Measurements from ENCODE around the gene DBP.

DNA sequence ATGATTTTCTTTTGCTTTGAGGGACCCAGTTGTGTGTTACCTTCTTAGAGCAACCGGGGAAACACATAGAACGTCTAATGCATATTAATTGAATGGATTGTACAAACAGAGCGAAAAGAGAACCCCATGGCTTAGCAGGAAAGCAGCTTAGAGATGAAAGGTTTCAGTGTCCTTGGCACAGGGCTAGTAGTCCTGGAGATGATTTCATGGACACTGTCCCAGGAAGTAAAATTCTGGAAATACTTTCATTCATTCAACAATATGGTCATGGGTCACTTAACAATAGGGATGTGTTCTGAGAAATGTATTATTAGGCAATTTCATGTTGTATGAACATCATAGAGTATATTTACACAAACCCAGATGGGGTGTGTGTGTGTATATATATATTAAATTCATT lies 48.9 kb upstream of the DBP start:
- TF ChIP-seq, protein P1, sequence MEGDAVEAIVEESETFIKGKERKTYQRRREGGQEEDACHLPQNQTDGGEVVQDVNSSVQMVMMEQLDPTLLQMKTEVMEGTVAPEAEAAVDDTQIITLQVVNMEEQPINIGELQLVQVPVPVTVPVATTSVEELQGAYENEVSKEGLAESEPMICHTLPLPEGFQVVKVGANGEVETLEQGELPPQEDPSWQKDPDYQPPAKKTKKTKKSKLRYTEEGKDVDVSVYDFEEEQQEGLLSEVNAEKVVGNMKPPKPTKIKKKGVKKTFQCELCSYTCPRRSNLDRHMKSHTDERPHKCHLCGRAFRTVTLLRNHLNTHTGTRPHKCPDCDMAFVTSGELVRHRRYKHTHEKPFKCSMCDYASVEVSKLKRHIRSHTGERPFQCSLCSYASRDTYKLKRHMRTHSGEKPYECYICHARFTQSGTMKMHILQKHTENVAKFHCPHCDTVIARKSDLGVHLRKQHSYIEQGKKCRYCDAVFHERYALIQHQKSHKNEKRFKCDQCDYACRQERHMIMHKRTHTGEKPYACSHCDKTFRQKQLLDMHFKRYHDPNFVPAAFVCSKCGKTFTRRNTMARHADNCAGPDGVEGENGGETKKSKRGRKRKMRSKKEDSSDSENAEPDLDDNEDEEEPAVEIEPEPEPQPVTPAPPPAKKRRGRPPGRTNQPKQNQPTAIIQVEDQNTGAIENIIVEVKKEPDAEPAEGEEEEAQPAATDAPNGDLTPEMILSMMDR (IDR thresholded peaks at IDR 0.05; ENCODE audit: low read depth, low read length) = no peak
- no peak for TF ChIP-seq EZH2phosphoT487 (IDR thresholded peaks at IDR 0.05; ENCODE audit: low read depth)
